HG02870 (cell line): ENCODE results near the gene SLC25A47.
"Not testable (repeated sequence)": the region's sequence is repeated elsewhere in the genome, so short reads cannot be mapped to it uniquely, and the experiment has no call there.

Experiments
- ATAC-seq: cut with Tn5 transposase; IDR thresholded peaks from one replicate; pipeline ENCODE4 v1.9.1; 2021; ENCODE audit warnings: mild to moderate bottlenecking, moderate library complexity; ENCODE audit not compliant: unreplicated experiment

SLC25A47 gene

GRCh38 chr14:100342826-100343225 is 19.7 kb downstream of the SLC25A47 start:
- ATAC-seq: not testable (repeated sequence)

GRCh38 chr14:100344657-100345056 is 21.5 kb downstream of the SLC25A47 start:
- ATAC-seq: not testable (repeated sequence)

DNA sequence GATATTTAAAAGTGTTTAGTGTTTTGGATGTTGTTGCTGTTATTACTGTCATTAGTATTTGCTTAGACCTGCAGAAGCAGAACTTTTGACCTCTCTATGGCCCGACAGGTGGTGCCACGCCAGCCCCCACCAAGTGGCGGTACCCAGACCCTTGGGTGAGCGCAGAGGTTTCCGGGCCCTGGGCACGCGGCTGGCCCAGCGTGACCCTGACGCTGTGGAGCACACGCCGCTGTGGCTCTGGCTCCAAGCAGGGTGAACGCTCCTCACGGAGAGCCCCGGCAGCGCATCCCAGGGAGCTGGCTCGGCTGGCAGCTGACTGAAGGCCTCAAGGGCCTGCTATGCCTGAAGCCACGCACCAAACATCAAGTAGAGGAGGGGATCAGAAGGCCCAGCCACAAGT is 22.6 kb downstream of the SLC25A47 start:
- no peak for ATAC-seq

GRCh38 chr14:100346306-100347091 is 23.4 kb downstream of the SLC25A47 start:
- ATAC-seq: no peak

- ATAC-seq: no peak
Observed at GRCh38 chr14:100348253-100348729, 25.2 kb downstream of the SLC25A47 start.

DNA sequence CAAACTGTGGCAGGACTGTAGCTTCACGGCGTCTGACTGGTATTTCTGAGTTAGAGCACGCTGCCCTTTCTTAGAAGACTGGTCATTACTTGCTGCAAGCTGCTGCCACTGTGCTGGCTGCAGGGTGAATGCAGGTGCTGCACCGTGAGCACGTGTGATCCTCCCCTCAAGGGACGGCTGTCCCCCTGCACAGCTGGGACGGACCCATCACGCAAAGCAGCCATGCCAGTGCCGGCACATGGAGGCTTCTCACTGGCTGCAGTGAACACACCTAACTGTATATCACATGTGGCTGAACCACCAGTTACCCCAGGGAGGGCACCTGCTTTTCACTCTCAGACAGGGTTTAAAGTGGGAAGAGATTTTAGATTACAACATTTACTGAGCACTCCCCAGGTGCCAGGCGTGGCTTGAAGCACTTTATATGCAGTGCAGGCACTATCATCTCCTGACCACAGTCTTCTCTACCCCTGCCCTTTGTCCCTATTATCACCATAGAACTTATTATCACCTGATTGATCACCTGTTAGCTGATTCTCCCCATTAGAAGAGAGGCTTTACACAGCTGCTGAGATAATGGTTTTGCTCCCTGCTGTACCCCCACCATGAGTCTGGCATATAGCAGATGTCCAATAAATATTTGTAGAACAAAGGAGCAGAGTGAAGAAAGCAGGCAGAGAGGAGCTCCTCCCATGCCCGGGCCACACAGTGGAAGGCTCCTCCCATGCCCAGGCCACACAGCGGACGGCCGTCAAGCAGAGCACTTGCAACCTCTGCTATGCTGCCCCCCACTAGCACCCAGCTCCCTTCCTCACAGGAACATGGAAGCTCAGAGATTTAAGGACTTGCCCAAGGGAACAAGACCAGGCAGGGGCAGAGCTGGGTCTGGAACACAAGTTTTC is 25.9 kb downstream of the SLC25A47 start:
- no peak for ATAC-seq

DNA sequence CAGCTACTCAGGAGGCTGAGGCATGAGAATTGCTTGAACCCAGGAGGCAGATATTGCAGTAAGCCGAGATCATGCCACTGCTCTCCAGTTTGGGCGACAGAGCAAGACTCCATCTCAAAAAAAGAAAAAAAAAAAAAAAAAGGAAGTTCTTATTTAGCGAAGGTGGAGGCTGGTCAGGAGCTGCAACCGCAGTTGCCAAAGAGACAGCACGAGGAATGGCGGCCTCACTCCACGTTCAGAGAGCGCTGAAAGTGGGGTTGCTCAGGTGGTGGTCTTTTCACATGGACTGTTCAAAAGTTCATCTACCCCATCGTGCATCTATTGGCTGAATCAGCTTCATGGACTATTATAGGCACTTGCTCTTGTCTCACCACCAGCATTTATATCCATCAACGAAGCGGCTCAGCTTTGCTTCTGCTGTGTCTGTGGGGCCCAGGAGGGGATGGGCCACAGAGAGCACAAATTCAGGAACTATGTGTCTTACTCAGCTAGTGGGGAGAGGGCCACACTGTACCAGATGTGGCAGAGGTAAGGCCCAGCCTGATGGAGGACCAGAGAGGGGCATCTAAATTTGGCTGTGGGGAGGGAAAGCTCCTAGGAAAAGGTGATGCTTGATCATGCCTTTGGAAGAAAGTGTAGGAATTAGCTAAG is 27.3 kb downstream of the SLC25A47 start:
- no peak for ATAC-seq

- ATAC-seq: no peak
Observed at GRCh38 chr14:100350986-100351385, 27.8 kb downstream of the SLC25A47 start.

- ATAC-seq: no peak
Observed at GRCh38 chr14:100358396-100358795, 35.3 kb downstream of the SLC25A47 start.

DNA sequence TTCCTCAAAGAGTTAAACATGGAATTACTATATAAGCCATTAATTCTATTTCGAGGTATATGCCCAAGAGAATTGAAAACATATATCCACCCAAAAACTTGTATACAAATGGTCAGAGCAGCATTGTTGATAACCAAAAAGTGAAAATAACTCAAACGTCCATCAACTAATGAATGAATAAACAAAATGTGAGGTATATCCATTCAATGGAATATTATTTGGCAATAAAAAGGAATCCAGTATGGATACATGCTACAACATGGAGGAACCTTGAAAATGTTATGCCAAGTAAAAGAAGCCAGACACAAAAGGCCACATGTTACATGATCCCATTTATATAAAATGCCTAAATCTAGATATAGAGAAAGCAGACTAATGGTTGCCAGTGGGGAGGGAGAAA is 36.0 kb downstream of the SLC25A47 start:
- no peak for ATAC-seq

DNA sequence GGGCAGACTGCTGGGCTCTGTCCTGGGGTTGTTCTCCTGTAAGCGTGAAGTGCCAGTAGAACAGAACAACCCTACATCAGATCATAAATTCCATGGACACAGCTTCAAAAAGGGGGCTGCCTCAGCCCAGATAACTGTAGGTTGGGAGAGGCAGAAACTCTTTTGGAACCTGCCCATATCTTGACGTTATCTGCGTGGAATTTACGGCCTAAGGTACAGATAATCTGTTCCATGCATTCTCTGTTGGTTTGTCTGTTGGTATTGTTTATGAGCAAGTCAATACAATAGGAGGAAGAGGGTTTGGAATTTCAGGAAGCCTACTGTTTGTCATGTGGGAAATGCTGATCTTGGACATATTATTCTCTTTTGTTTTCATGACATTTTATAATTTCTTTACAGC is 36.7 kb downstream of the SLC25A47 start:
- no peak for ATAC-seq

DNA sequence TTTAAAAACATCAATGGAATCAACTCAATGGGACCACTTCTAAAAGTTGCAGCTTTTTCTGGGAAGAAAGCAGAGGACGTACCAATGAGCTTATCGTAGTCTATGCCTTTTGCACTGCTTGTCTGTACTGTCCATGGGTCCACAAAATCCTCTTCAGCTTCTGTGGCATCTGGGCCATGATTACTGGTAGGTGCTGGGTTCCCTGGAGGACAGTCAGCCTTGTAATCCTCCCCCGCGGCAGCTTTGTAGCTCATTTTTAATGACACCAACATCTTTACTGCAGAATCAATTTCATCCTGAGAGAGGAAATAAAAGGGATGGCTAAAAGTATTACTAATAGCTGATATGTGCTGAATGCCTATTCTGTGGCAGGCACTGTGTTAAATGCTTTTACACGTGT is 38.5 kb downstream of the SLC25A47 start:
- ATAC-seq: no peak

DNA sequence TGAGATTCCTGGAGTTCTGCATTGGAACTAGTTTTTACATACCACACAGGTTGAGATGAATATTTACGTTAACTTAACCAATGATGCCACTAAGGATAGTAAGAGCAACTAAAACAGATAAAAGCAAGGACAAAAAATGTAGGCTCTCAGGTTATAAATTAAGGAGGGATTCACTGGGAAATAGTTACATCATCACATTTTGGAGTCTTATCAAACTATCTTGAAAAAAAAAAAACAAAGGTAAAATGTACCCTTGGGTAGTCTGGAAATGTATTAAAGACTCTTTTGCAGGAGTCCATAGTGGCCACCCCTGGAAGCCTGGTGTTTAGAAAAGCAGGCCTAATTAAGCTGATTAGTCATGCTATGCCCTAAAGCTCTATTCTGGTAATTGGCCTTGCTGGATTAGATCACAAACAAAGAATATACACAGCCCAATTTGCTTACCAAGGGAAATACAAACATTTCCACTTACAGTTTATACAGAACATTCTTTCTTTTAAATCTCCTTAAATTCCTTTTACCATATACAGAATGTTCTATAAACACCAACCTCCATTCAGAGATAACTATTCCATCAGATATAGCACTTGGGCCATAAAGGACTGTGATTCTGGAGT is 39.3 kb downstream of the SLC25A47 start:
- ATAC-seq: no peak

GRCh38 chr14:100363053-100363452 is 39.9 kb downstream of the SLC25A47 start:
- no peak for ATAC-seq

- ATAC-seq: no peak
Observed at GRCh38 chr14:100364403-100364802, 41.3 kb downstream of the SLC25A47 start.

DNA sequence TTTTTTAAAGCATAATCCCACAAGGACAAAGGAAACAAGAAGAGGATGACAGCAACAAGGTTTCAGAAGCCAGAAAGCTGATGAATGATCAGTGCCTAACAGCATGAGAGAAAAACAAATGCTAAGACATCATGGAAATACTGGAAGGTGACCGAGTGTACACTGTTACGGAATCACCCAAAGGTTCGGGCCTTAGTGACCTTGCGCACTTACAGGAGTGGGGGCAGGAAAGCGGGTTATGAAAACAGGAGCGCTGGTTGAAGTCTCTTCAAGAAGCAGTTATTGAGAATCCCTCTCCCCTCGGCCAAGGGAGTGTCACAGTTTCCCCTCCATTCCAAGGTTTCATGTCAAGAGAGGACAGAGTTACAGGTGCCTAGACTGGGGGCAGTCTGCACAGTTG is 42.6 kb downstream of the SLC25A47 start:
- ATAC-seq: no peak

DNA sequence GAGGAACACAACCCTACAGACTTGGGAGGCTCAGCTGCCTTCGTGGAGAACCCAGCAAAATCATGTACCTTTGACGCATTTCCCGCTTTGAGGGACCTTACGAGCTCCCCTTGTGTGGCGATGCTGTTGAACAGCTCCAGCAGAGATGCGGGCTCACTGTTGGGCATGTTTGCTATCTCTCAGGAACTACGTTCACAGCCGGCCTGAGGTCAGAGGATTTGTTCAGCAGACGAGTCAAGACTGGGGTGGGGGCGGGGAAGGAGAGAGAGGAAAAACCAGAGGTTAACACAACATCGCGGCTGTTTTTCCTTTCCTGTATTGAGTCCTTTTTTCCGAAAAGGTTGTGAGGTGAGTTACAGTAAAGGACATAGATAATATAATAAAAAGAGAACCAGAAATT is 45.9 kb downstream of the SLC25A47 start:
- no peak for ATAC-seq

- no peak for ATAC-seq
Observed at GRCh38 chr14:100370003-100370402, 46.9 kb downstream of the SLC25A47 start.

DNA sequence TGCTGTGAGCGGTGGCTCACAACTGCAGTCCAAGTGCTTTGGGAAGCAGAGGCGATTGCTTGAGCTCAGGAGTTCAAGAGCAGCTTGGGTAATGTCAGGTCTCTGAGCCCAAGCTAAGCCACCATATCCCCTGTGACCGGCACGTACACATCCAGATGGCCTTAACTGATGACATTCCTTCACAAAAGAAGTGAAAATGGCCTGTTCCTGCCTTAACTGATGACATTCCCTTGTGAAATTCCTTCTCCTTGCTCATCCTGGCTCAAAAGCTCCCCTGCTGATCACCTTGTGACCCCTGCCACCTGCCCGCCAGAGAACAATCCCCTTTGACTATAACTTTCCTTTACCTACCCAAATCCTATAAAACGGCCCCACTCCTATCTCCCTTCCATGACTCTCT is 48.6 kb downstream of the SLC25A47 start:
- no peak for ATAC-seq

GRCh38 chr14:100372357-100373048 is 49.4 kb downstream of the SLC25A47 start:
- no peak for ATAC-seq
